NCI-H526 (cell line): ENCODE measurements around the gene GALNTL6.
"Not testable (repeated sequence)": the region's sequence is repeated elsewhere in the genome, so short reads cannot be mapped to it uniquely, and the experiment has no call there.

Experiments used
- DNase-seq, 2 experiments: peaks; one replicate each; lab custom pipeline; 2025; lab: John Stamatoyannopoulos, UW

Gene GALNTL6

GRCh38 chr4:173018446-173018845, 1205.2 kb downstream of the GALNTL6 start:
- DNase-seq: no peak

- DNase-seq: no peak
Measured at GRCh38 chr4:173019664-173020063, 1206.5 kb downstream of the GALNTL6 start.

GRCh38 chr4:173021746-173022573, 1208.8 kb downstream of the GALNTL6 start:
- not testable (repeated sequence) for DNase-seq

- DNase-seq: no peak
Measured at GRCh38 chr4:173024203-173024602, 1211.0 kb downstream of the GALNTL6 start.

GRCh38 chr4:173025131-173025530, 1211.9 kb downstream of the GALNTL6 start:
- peak; percentile 32 to 73 for DNase-seq

GRCh38 chr4:173037242-173037641, 1224.0 kb downstream of the GALNTL6 start:
- no peak for DNase-seq

- no peak for DNase-seq
Measured at GRCh38 chr4:173038192-173038896, 1225.1 kb downstream of the GALNTL6 start.

- no peak for DNase-seq
Measured at GRCh38 chr4:173039617-173040577, 1226.7 kb downstream of the GALNTL6 start.

GRCh38 chr4:173041482-173041881, 1228.3 kb downstream of the GALNTL6 start:
- DNase-seq: no peak

- not testable (repeated sequence) for DNase-seq
Measured at GRCh38 chr4:173042139-173042538, 1228.9 kb downstream of the GALNTL6 start.

GRCh38 chr4:173044340-173044739, 1231.1 kb downstream of the GALNTL6 start:
- no peak for DNase-seq

- DNase-seq: no peak
Measured at GRCh38 chr4:173045571-173045970, 1232.4 kb downstream of the GALNTL6 start.

- DNase-seq: no peak
Measured at GRCh38 chr4:173046144-173046543, 1232.9 kb downstream of the GALNTL6 start.

GRCh38 chr4:173046818-173047217, 1233.6 kb downstream of the GALNTL6 start:
- peak in 1 of 2 experiments; percentile 13 for DNase-seq

- DNase-seq: no peak
Measured at GRCh38 chr4:173051232-173051631, 1238.0 kb downstream of the GALNTL6 start.

- DNase-seq: no peak
Measured at GRCh38 chr4:173051716-173052115, 1238.5 kb downstream of the GALNTL6 start.

- no peak for DNase-seq
Measured at GRCh38 chr4:173052439-173052838, 1239.2 kb downstream of the GALNTL6 start.

GRCh38 chr4:173056271-173056670, 1243.1 kb downstream of the GALNTL6 start:
- no peak for DNase-seq

GRCh38 chr4:173056710-173057109, 1243.5 kb downstream of the GALNTL6 start:
- no peak for DNase-seq

- no peak for DNase-seq
Measured at GRCh38 chr4:173057442-173057841, 1244.2 kb downstream of the GALNTL6 start.

GRCh38 chr4:173057901-173058300, 1244.7 kb downstream of the GALNTL6 start:
- DNase-seq: no peak

- DNase-seq: no peak
Measured at GRCh38 chr4:173061160-173061559, 1248.0 kb downstream of the GALNTL6 start.
